Karpas-422 (cell line): ENCODE measurements around the gene CNP. TPM values are rescaled to one million over a fixed set of nuclear protein-coding genes. Genes with fewer than 3 reads are reported as not detected.

Experiments
- DNase-seq: peaks from one replicate; pipeline ENCODE4 v3.0.0-alpha.2; 2015
- H2AFZ ChIP-seq: fragments of 200-600 bp; sonication (generic); 2 replicates; pipeline ENCODE4 v1.6.1; 2014; ENCODE audit warnings: antibody characterized with exemption, low read length, mixed read lengths
- H3K27ac ChIP-seq: fragments of 200-600 bp; sonication (generic); 2 replicates; pipeline ENCODE4 v1.5.1; 2014; ENCODE audit warnings: mild to moderate bottlenecking, low read length, moderate library complexity
- H3K27me3 ChIP-seq: fragments of 200-600 bp; sonication (generic); 2 replicates; pipeline ENCODE4 v1.6.1; 2014; ENCODE audit warnings: low read length, mixed read lengths
- H3K36me3 ChIP-seq: fragments of 200-600 bp; sonication (generic); 2 replicates; pipeline ENCODE4 v1.6.1; 2014; ENCODE audit warnings: low read length, mixed read lengths; ENCODE audit not compliant: insufficient read depth
- H3K4me1 ChIP-seq: fragments of 200-600 bp; sonication (generic); 2 replicates; pipeline ENCODE4 v1.6.1; 2014; ENCODE audit warnings: mild to moderate bottlenecking, low read length, mixed read lengths
- H3K4me2 ChIP-seq: fragments of 200-600 bp; sonication (generic); 2 replicates; pipeline ENCODE4 v1.6.1; 2014; ENCODE audit warnings: low read length, low read depth, mild to moderate bottlenecking; ENCODE audit not compliant: poor library complexity, severe bottlenecking
- H3K4me3 ChIP-seq: fragments of 200-600 bp; sonication (generic); 2 replicates; pipeline ENCODE4 v1.5.1; 2014; ENCODE audit warnings: mild to moderate bottlenecking, antibody characterized with exemption, low read length, mixed read lengths
- H3K79me2 ChIP-seq: fragments of 200-600 bp; sonication (generic); 2 replicates; pipeline ENCODE4 v1.6.1; 2014; ENCODE audit warnings: mild to moderate bottlenecking, low read length, mixed read lengths
- H3K9ac ChIP-seq: fragments of 200-600 bp; sonication (generic); 2 replicates; pipeline ENCODE4 v1.6.0; 2014; ENCODE audit warnings: low read length
- H3K9me2 ChIP-seq: fragments of 200-600 bp; sonication (generic), shearing (Covaris generic); replicated peaks from 2 replicates; pipeline ENCODE4 v1.6.0; 2014; ENCODE audit warnings: mild to moderate bottlenecking, low read length, moderate library complexity; ENCODE audit not compliant: insufficient read depth
- H3K9me3 ChIP-seq: fragments of 300-700, 200-600 bp; sonication (generic); 2 replicates; pipeline ENCODE4 v1.6.1; 2014; ENCODE audit warnings: low read length, mixed read lengths
- H4K20me1 ChIP-seq: fragments of 200-600 bp; sonication (generic); 2 replicates; pipeline ENCODE4 v1.6.1; 2014; ENCODE audit warnings: mild to moderate bottlenecking, antibody characterized with exemption, low read length, low read depth; ENCODE audit not compliant: insufficient read depth
- total RNA-seq: library from RNA; depleted of rRNA; stranded (reverse); fragments of >200 nt; shearing (Covaris generic); gene quantifications from 2 replicates; pipeline ENCODE4 v1.2.3, GENCODE V29; 2014; ENCODE audit warnings: low replicate concordance

CNP gene
- total RNA-seq, 1 experiment from 2014 or later = 41.3 TPM

DNA sequence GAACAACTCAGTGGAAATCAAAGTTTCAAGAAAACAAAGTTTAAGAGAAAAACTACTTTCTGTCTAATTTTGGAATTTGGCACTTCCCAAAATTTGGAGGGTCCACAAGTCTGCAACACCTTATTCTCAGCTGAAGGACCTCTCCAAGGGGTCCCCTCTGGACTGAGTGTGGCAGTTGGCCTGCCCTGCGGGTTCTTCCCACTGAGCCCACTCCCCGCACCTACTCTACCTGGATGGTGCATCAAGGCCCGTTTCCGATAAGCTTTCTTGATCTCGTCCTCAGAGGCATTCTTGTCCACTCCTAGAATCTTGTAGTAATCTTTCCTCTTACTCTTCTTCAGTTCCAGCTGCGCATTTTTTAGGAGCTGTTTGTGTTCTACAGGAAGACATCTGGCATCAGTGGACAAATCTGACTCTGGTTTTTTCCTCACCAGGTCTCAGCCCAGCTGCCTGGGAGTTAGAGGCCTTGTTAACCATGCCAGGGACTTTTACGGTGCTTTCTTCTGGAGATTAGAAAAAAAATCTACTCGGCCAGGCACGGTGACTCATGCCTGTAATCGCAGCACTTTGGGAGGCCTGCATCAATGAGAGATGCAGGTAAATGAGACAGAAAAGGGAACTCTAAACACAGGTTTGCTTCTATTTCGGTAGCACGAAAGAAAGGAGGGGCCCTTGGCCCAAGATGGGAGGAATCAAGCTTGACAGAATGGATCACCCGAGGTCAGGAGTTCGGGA is 15.6 kb downstream of the CNP start:
- Histone ChIP-seq H3K27ac (no peak overlapping the region), H3K36me3 (peaks cover 47% of the 10 kb centered on the region), H3K27me3 (no peaks in the 10 kb centered on the region), H3K9me3 (no peaks in the 10 kb centered on the region), H3K4me1 (peaks cover 18% of the 10 kb centered on the region), H3K4me3 (no peak overlapping the region), H3K79me2 (peaks cover 7% of the 10 kb centered on the region), H3K4me2 (no peak overlapping the region), H3K9me2 (no peaks in the 10 kb centered on the region), H3K9ac (no peak overlapping the region), H2AFZ (no peak overlapping the region), H4K20me1 (no peaks in the 10 kb centered on the region)
- no peak for DNase-seq

GRCh38 chr17:41984454-41984853 is 17.9 kb downstream of the CNP start:
- Histone ChIP-seq H3K4me1 (peaks cover 15% of the 10 kb centered on the region), H3K36me3 (peaks cover 67% of the 10 kb centered on the region), H3K4me3 (no peak overlapping the region), H3K4me2 (no peak overlapping the region), H3K9ac (no peak overlapping the region), H3K27me3 (no peaks in the 10 kb centered on the region), H3K27ac (peak overlapping the region; percentile 79), H3K9me2 (no peaks in the 10 kb centered on the region), H3K9me3 (no peaks in the 10 kb centered on the region), H3K79me2 (peaks cover 7% of the 10 kb centered on the region), H2AFZ (no peak overlapping the region), H4K20me1 (no peaks in the 10 kb centered on the region)
- no peak for DNase-seq

GRCh38 chr17:41985919-41986318 is 19.3 kb downstream of the CNP start:
- DNase-seq = no peak
- Histone ChIP-seq H3K9me3 (no peaks in the 10 kb centered on the region), H3K4me1 (peaks cover 15% of the 10 kb centered on the region), H3K9ac (no peak overlapping the region), H3K4me2 (no peak overlapping the region), H3K27ac (peak overlapping the region; percentile 79; the same call in 1 of the 2 replicates), H3K79me2 (peaks cover 7% of the 10 kb centered on the region), H4K20me1 (no peaks in the 10 kb centered on the region), H3K9me2 (no peaks in the 10 kb centered on the region), H2AFZ (no peak overlapping the region), H3K36me3 (peaks cover 71% of the 10 kb centered on the region), H3K4me3 (no peak overlapping the region), H3K27me3 (no peaks in the 10 kb centered on the region)

- H3K9me3 ChIP-seq = no peaks in the 10 kb centered on the region
- DNase-seq = no peak
- no peak overlapping the region for H3K9ac ChIP-seq
- no peaks in the 10 kb centered on the region for H4K20me1 ChIP-seq
- peaks cover 15% of the 10 kb centered on the region for H3K4me1 ChIP-seq
- peaks cover 8% of the 10 kb centered on the region for H3K79me2 ChIP-seq
- H3K4me2 ChIP-seq = no peak overlapping the region
- no peaks in the 10 kb centered on the region for H3K27me3 ChIP-seq
- no peak overlapping the region for H2AFZ ChIP-seq
- H3K9me2 ChIP-seq = no peaks in the 10 kb centered on the region
- peaks cover 75% of the 10 kb centered on the region for H3K36me3 ChIP-seq
- no peak overlapping the region for H3K4me3 ChIP-seq
- H3K27ac ChIP-seq = 0 out of 2 replicates have a peak overlapping the region, but pooled peaks have one; percentile 39
Observed at GRCh38 chr17:41986634-41987033, 20.0 kb downstream of the CNP start.

DNA sequence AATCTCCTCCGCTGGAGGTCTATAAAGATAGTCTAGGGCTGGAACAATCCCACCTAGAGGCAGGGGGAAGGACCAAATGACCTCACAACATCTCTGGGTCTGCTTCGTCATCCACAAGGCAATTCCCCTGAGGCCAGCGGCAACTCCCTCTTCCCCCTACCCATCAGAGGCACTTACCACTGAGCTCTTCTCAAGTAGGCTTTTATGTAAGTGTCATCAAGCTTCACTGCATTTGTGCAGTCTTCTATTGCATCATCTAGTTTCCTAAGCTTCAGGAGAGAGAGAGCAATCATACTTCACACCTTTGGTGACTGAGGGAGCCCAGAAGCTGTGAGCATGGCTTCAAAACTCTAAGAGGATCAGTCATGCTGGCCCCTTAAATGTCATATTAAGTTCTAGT is 21.0 kb downstream of the CNP start:
- Histone ChIP-seq H3K9me2 (no peaks in the 10 kb centered on the region), H3K4me3 (no peak overlapping the region), H3K4me2 (no peak overlapping the region), H3K9ac (no peak overlapping the region), H3K79me2 (peaks cover 3% of the 10 kb centered on the region; the same call in 1 of the 2 replicates), H3K9me3 (no peaks in the 10 kb centered on the region), H3K4me1 (peaks cover 15% of the 10 kb centered on the region), H3K27me3 (no peaks in the 10 kb centered on the region), H3K27ac (peak overlapping the region; percentile 39; the same call in 1 of the 2 replicates), H4K20me1 (no peaks in the 10 kb centered on the region), H3K36me3 (peaks cover 70% of the 10 kb centered on the region), H2AFZ (no peak overlapping the region)
- DNase-seq = no peak

DNA sequence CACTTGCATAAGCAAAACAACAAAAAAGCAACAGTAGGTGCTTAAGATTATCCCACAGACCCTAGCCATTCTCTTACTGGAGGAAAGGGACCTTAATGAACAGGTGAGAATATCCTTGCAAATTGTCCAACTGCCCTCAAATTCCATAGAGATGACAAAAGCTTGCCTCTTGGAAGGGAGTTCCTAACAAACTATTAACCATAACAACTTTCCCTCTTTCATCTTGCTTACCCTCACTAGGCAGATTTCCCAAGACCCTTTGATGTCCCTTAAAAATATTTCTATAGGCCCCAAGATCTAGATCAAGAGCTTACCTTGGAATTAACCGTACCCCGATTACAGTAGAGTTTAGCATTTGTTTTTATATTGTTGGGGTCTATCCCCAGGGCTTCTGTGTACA is 21.8 kb downstream of the CNP start:
- H3K79me2 ChIP-seq = peaks cover 8% of the 10 kb centered on the region; the same call in 1 of the 2 replicates
- H3K9ac ChIP-seq = no peak overlapping the region
- H3K4me3 ChIP-seq = no peak overlapping the region
- peak overlapping the region; percentile 39; the same call in 1 of the 2 replicates for H3K27ac ChIP-seq
- no peaks in the 10 kb centered on the region for H3K27me3 ChIP-seq
- DNase-seq = no peak
- H4K20me1 ChIP-seq = no peaks in the 10 kb centered on the region
- peaks cover 70% of the 10 kb centered on the region for H3K36me3 ChIP-seq
- peaks cover 15% of the 10 kb centered on the region for H3K4me1 ChIP-seq
- no peaks in the 10 kb centered on the region for H3K9me3 ChIP-seq
- no peak overlapping the region for H3K4me2 ChIP-seq
- H3K9me2 ChIP-seq = no peaks in the 10 kb centered on the region
- H2AFZ ChIP-seq = no peak overlapping the region

DNA sequence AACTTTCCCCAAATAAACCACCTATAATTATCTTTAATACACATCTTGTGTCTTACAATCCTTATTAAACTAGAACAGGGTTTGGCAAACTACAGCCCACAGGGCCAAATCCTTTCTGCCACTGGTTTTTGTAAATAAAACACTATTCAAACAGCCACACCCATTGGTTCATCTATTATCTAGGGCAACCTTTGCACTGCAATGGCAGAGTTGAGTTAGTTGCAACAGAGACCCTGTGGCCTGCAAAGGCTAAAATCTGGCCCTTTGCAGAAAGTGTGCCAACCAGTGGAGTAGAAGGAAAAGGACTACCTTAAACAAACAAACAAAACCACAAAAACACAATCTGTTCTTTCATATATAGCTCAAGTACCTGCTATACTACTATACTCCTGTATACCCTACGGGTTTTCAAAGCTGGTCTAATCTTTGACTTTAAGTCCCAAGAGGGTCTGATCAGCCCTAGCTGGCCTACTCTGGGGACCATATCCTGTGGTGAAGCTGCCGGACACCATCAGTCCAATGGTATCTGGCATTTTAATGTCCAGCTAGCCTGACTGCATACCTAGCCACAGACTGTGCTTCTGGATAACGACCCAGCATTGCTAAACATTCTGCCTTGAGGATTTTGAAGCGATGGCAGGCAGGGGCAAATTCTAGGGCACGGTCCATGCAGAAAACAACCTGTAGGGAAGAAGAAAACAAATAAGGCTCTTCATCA is 23.3 kb downstream of the CNP start:
- Histone ChIP-seq H3K9me3 (no peaks in the 10 kb centered on the region), H3K4me3 (no peak overlapping the region), H2AFZ (no peak overlapping the region), H3K27me3 (no peaks in the 10 kb centered on the region), H3K36me3 (peaks cover 77% of the 10 kb centered on the region), H3K9ac (no peak overlapping the region), H3K4me2 (no peak overlapping the region), H4K20me1 (no peaks in the 10 kb centered on the region), H3K9me2 (no peaks in the 10 kb centered on the region), H3K4me1 (peaks cover 11% of the 10 kb centered on the region), H3K27ac (peak overlapping the region; percentile 31; the same call in 1 of the 2 replicates), H3K79me2 (peaks cover 15% of the 10 kb centered on the region)
- no peak for DNase-seq

GRCh38 chr17:41992576-41992975 is 26.0 kb downstream of the CNP start:
- H2AFZ ChIP-seq = no peak overlapping the region
- H3K9ac ChIP-seq = no peak overlapping the region
- no peaks in the 10 kb centered on the region for H3K27me3 ChIP-seq
- no peaks in the 10 kb centered on the region for H3K9me3 ChIP-seq
- H3K9me2 ChIP-seq = no peaks in the 10 kb centered on the region
- no peak overlapping the region for H3K4me2 ChIP-seq
- no peak for DNase-seq
- H3K27ac ChIP-seq = no peak overlapping the region
- no peak overlapping the region for H3K4me3 ChIP-seq
- peaks cover 31% of the 10 kb centered on the region for H3K4me1 ChIP-seq
- no peaks in the 10 kb centered on the region for H4K20me1 ChIP-seq
- peaks cover 67% of the 10 kb centered on the region for H3K36me3 ChIP-seq
- peaks cover 26% of the 10 kb centered on the region for H3K79me2 ChIP-seq
